Measurements from ENCODE around the gene BEAN1. TPM values are rescaled to one million over a fixed set of nuclear protein-coding genes. Genes with fewer than 3 reads are reported as not detected.

The BEAN1 gene
- total and polyA plus RNA-seq, 2 experiments from 2014 or later = 0.07 to 0.10 TPM

GRCh38 chr16:66418165-66418962, 8.7 kb upstream of the BEAN1 start:
- H3K9me2 ChIP-seq (ENCODE audit: insufficient read depth) = no peaks in the 10 kb centered on the region; the same call in 1 of the 2 replicates
- H3K27ac ChIP-seq (ENCODE audit: low read depth) = no peak overlapping the region
- no peaks in the 10 kb centered on the region for H3K4me1 ChIP-seq (ENCODE audit: insufficient read depth)
- no peaks in the 10 kb centered on the region for H3F3A ChIP-seq (replicated peaks; ENCODE audit: low read depth)
- no peaks in the 10 kb centered on the region for H3K79me2 ChIP-seq (replicated peaks; ENCODE audit: insufficient read depth)
- H2AFZ ChIP-seq = no peak overlapping the region
- H3K4me2 ChIP-seq = no peak overlapping the region
- Mint-ChIP-seq H3K4me3 (no peak overlapping the region), H3K27me3 (ENCODE audit: insufficient read depth, low read depth, poor library complexity) (no peaks in the 10 kb centered on the region), H3K36me3 (ENCODE audit: low read depth) (no peaks in the 10 kb centered on the region), H3K4me1 (no peaks in the 10 kb centered on the region), H3K27ac (no peak overlapping the region), H3K9me3 (peaks cover 6% of the 10 kb centered on the region; the same call in 2 of the 3 replicates)
- ATAC-seq (no peak), DNase-seq (ENCODE audit: low spot score) (no peak)
- no peak overlapping the region for H3K4me3 ChIP-seq
- H3K36me3 ChIP-seq (ENCODE audit: insufficient read depth) = no peaks in the 10 kb centered on the region
- TF ChIP-seq ZNF114 (CRISPR knock-in tag; IDR thresholded peaks at IDR 0.05) (no peak), REST (IDR thresholded peaks at IDR 0.05; ENCODE audit: unreplicated experiment) (no peak), EZH2phosphoT487 (IDR thresholded peaks at IDR 0.05; ENCODE audit: unreplicated experiment) (no peak), STAT1 (IDR thresholded peaks at IDR 0.05; ENCODE audit: unreplicated experiment) (no peak)
- H3K27me3 ChIP-seq (ENCODE audit: insufficient read depth) = peaks cover 7% of the 10 kb centered on the region
- H4K20me1 ChIP-seq (replicated peaks; ENCODE audit: insufficient read depth) = no peaks in the 10 kb centered on the region

GRCh38 chr16:66419527-66419926, 7.6 kb upstream of the BEAN1 start:
- Mint-ChIP-seq H3K4me1 (no peaks in the 10 kb centered on the region), H3K27ac (no peak overlapping the region), H3K4me3 (no peak overlapping the region), H3K36me3 (ENCODE audit: low read depth) (no peaks in the 10 kb centered on the region), H3K27me3 (ENCODE audit: insufficient read depth, low read depth, poor library complexity) (peaks cover 8% of the 10 kb centered on the region), H3K9me3 (peaks cover 6% of the 10 kb centered on the region)
- Histone ChIP-seq H2AFZ (no peak overlapping the region; the same call in 1 of the 2 replicates), H3K4me2 (no peak overlapping the region), H3F3A (replicated peaks; ENCODE audit: low read depth) (no peaks in the 10 kb centered on the region), H4K20me1 (replicated peaks; ENCODE audit: insufficient read depth) (no peaks in the 10 kb centered on the region), H3K4me3 (no peak overlapping the region), H3K27me3 (ENCODE audit: insufficient read depth) (peaks cover 19% of the 10 kb centered on the region), H3K27ac (ENCODE audit: low read depth) (no peak overlapping the region), H3K79me2 (replicated peaks; ENCODE audit: insufficient read depth) (no peaks in the 10 kb centered on the region), H3K4me1 (ENCODE audit: insufficient read depth) (no peaks in the 10 kb centered on the region), H3K9me2 (ENCODE audit: insufficient read depth) (no peaks in the 10 kb centered on the region; the same call in 1 of the 2 replicates), H3K36me3 (ENCODE audit: insufficient read depth) (no peaks in the 10 kb centered on the region)
- TF ChIP-seq STAT1 (IDR thresholded peaks at IDR 0.05; ENCODE audit: unreplicated experiment) (no peak), CTCF (conservative IDR thresholded peaks at IDR 0.05; ENCODE audit: low read depth in 2 of 2) (peak; percentile 36 to 42)
- ATAC-seq (peak; percentile 87), DNase-seq (ENCODE audit: low spot score) (peak; percentile 66)

Data from GM23338 (cell line).